ENCODE results near the gene TNFRSF6B.

DNA sequence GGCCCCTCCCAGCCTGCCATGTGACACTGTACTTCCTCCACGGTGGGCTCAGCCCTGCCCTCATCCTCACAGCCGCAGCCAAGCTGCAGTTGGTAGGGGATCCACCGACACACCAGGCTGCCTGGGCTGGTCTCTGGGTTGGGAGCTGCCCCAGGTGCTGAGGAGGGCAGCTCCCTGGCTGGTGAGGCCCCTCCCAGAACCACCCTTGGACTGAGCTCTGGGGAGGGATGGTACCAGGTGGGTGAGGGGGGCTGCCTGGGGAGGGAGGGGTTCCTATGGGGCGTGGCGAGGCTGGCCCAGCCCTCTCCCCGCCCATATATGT lies 185 bp upstream of the TNFRSF6B start:
- no peak for TF ChIP-seq POLR2AphosphoS5 (IDR thresholded peaks at IDR 0.05; ENCODE audit: low read depth, low read length)
- TF ChIP-seq SIN3A (IDR thresholded peaks at IDR 0.05; ENCODE audit: borderline replicate concordance, insufficient read depth, low read length), result no peak; the same call in 1 of the 2 replicates

Data from PFSK-1 (cell line).